Ishikawa (cell line): ENCODE measurements around the gene PTPRD.

Experiments
- CEBPB ChIP-seq: IDR thresholded peaks from 2 replicates; pipeline ENCODE4 v1.6.1; 2012
- CREB1 ChIP-seq: IDR thresholded peaks from 2 replicates; pipeline ENCODE4 v1.6.1; 2012; ENCODE audit warnings: low read depth
- EGR1 ChIP-seq: IDR thresholded peaks from 2 replicates; pipeline ENCODE4 v1.6.1; 2012
- EP300 ChIP-seq: IDR thresholded peaks from 2 replicates; pipeline ENCODE4 v1.6.1; 2012; ENCODE audit warnings: borderline replicate concordance
- FOXM1 ChIP-seq: IDR thresholded peaks from 2 replicates; pipeline ENCODE4 v1.6.1; 2012; ENCODE audit warnings: low read depth, borderline replicate concordance
- NFIC ChIP-seq: IDR thresholded peaks from 2 replicates; pipeline ENCODE4 v1.6.1; 2012
- RAD21 ChIP-seq: IDR thresholded peaks from 2 replicates; pipeline ENCODE4 v1.6.1; 2012; ENCODE audit warnings: low read depth
- TAF1 ChIP-seq: IDR thresholded peaks from 2 replicates; pipeline ENCODE4 v1.6.1; 2012; ENCODE audit warnings: low read depth, mild to moderate bottlenecking
- TCF12 ChIP-seq: IDR thresholded peaks from 2 replicates; pipeline ENCODE4 v1.6.1; 2012; ENCODE audit warnings: low read depth
- TEAD4 ChIP-seq: IDR thresholded peaks from 2 replicates; pipeline ENCODE4 v1.6.1; 2012
- YY1 ChIP-seq: IDR thresholded peaks from 2 replicates; pipeline ENCODE4 v1.6.1; 2012; ENCODE audit warnings: low read depth
- ZBTB7A ChIP-seq: IDR thresholded peaks from 2 replicates; pipeline ENCODE4 v1.6.1; 2012; ENCODE audit warnings: low read depth
- TF ChIP-seq, protein P1 (sequence below): IDR thresholded peaks from 2 replicates; pipeline ENCODE4 v1.6.1; 2012
- TF ChIP-seq, protein P2 (sequence below): IDR thresholded peaks from 2 replicates; pipeline ENCODE4 v1.6.1; 2012
- TF ChIP-seq, protein P3 (sequence below): IDR thresholded peaks from 2 replicates; pipeline ENCODE4 v1.6.1; 2012; ENCODE audit warnings: low read depth, mild to moderate bottlenecking

PTPRD gene

DNA sequence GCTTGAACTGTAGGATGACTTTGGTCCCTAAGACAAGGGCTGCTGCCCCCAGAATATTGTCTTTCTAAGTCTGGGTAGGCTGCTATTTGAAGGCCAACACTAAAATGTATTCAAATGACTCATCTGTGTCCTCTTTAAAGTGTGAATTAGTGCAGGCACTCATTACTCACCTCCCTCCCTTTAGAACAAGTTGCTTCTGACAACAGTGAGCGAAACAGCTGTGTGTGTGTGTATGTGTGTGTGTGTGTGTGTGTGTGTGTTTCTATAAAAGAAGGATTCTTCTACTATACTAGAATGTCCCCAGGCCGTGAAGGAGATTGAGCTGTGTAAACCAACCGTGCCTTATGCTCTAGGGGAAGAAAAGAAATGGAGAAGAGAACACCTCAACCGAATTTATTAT is 1337.2 kb downstream of the PTPRD start:
- TF ChIP-seq, protein P1, sequence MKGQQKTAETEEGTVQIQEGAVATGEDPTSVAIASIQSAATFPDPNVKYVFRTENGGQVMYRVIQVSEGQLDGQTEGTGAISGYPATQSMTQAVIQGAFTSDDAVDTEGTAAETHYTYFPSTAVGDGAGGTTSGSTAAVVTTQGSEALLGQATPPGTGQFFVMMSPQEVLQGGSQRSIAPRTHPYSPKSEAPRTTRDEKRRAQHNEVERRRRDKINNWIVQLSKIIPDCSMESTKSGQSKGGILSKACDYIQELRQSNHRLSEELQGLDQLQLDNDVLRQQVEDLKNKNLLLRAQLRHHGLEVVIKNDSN, result no peak
- no peak for TF ChIP-seq FOXM1
- TF ChIP-seq RAD21, result no peak
- TF ChIP-seq CEBPB, result no peak
- TF ChIP-seq YY1, result no peak
- TF ChIP-seq, protein P2, sequence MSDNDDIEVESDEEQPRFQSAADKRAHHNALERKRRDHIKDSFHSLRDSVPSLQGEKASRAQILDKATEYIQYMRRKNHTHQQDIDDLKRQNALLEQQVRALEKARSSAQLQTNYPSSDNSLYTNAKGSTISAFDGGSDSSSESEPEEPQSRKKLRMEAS, result no peak
- TF ChIP-seq EP300, result no peak
- no peak for TF ChIP-seq ZBTB7A
- no peak for TF ChIP-seq NFIC
- no peak for TF ChIP-seq TEAD4
- TF ChIP-seq, protein P3, sequence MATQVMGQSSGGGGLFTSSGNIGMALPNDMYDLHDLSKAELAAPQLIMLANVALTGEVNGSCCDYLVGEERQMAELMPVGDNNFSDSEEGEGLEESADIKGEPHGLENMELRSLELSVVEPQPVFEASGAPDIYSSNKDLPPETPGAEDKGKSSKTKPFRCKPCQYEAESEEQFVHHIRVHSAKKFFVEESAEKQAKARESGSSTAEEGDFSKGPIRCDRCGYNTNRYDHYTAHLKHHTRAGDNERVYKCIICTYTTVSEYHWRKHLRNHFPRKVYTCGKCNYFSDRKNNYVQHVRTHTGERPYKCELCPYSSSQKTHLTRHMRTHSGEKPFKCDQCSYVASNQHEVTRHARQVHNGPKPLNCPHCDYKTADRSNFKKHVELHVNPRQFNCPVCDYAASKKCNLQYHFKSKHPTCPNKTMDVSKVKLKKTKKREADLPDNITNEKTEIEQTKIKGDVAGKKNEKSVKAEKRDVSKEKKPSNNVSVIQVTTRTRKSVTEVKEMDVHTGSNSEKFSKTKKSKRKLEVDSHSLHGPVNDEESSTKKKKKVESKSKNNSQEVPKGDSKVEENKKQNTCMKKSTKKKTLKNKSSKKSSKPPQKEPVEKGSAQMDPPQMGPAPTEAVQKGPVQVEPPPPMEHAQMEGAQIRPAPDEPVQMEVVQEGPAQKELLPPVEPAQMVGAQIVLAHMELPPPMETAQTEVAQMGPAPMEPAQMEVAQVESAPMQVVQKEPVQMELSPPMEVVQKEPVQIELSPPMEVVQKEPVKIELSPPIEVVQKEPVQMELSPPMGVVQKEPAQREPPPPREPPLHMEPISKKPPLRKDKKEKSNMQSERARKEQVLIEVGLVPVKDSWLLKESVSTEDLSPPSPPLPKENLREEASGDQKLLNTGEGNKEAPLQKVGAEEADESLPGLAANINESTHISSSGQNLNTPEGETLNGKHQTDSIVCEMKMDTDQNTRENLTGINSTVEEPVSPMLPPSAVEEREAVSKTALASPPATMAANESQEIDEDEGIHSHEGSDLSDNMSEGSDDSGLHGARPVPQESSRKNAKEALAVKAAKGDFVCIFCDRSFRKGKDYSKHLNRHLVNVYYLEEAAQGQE, result no peak
- TF ChIP-seq CREB1, result no peak
- TF ChIP-seq EGR1, result no peak
- no peak for TF ChIP-seq TAF1

DNA sequence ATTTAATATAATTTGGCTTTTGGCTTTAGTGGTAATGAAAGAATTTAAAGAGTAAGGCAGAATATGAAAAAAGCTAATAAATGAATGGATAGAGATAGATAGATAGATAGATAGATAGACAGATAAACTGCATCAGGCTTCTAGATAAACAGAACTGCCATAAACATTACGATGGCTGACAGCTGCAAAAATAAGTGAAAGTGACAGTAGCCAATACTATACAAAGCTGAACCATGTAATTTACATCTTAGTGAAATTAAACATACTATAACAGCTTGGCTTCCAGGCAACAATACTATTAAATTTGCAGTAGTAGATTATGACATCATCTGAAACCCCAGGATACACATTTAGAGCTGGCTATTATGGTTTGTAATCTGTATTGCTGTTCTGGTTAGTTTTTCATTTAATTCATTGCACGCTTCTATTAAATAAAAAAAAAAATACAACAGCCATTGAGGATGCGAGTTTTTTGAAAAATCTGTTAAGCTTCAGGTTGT is 1354.8 kb downstream of the PTPRD start:
- TF ChIP-seq TAF1, result no peak
- TF ChIP-seq, protein P1, result no peak
- TF ChIP-seq EGR1, result no peak
- TF ChIP-seq TEAD4, result no peak
- TF ChIP-seq YY1, result no peak
- TF ChIP-seq, protein P2, result no peak

DNA sequence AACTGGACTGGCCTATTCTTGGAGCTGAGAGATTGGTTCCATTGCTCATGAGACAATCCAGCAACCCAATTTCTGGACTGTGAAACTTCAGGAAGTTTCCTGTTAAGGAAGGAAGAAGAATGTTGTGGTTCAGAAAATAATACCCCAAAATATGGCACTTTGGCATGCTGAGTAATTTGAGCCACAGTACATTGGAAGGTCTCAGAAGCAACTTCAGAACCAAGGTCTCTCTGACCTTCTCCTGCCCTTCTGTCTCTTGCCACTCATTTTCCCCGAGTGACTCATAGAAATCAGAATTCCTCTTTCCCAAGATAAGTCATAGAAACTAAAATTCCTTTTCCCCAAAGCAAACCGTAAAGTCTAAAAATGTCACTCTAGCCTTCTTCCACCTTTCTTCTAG is 1366.1 kb downstream of the PTPRD start:
- TF ChIP-seq FOXM1, result no peak
- TF ChIP-seq, protein P2, result no peak
- TF ChIP-seq CREB1, result no peak
- no peak for TF ChIP-seq EGR1

DNA sequence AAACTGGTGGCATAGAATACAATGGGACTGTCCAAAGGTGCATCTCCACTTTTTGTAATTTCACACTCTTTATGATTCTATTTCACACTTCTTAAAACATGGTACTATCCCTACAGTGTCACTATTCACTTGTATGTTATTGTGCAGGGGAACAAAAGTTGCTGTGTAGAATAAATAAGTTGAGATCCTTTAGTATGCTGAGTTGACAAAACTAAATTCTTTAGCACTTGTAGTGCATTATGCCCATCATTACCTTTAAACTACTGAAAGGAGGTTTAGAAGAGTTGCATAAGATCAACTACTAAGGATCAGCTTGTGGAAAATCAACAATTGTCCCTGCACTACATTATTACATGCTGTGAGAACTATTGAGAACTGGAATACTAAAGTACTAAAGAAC is 1380.9 kb downstream of the PTPRD start:
- TF ChIP-seq, protein P1, result no peak
- TF ChIP-seq, protein P2, result no peak
- no peak for TF ChIP-seq TCF12
- TF ChIP-seq CEBPB, result no peak
- TF ChIP-seq TAF1, result no peak
- no peak for TF ChIP-seq TEAD4
- TF ChIP-seq, protein P3, result no peak
- no peak for TF ChIP-seq EGR1
- TF ChIP-seq NFIC, result no peak

DNA sequence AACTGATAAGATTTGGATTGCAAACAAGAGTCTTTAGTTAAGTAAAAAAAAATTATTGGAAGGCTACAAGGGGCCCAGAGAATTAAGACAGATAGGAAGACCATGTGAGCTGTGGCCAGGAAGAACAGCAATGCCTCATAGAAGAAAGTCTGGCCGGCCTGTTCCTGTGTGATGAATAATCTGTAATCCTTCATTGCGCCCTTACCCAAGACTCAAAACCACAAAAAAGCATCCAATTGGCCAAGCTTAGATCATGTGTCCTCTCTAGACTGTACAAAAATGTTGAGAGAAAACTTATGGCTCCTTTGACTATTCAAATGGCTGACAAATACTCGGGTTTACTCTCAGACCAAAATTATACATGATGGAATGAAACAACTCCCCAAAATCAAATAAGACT is 1383.5 kb downstream of the PTPRD start:
- TF ChIP-seq, protein P3, result no peak
- no peak for TF ChIP-seq CREB1
- TF ChIP-seq RAD21, result no peak
- no peak for TF ChIP-seq YY1
- TF ChIP-seq EP300, result no peak
- TF ChIP-seq TEAD4, result no peak
- no peak for TF ChIP-seq CEBPB
- TF ChIP-seq, protein P1, result no peak
- no peak for TF ChIP-seq NFIC
- no peak for TF ChIP-seq EGR1
- TF ChIP-seq TAF1, result no peak
- no peak for TF ChIP-seq TCF12
- no peak for TF ChIP-seq ZBTB7A
- TF ChIP-seq FOXM1, result no peak
- TF ChIP-seq, protein P2, result no peak
